ENCODE results near the gene SPAG16.

The SPAG16 gene

GRCh38 chr2:214410128-214410775, 1126.0 kb downstream of the SPAG16 start:
- no peaks in the 10 kb centered on the region for H3K27me3 ChIP-seq (ENCODE audit: insufficient read depth, low read depth)
- no peaks in the 10 kb centered on the region for H3K4me1 ChIP-seq (ENCODE audit: low read depth, poor library complexity, severe bottlenecking)
- H3K9ac ChIP-seq: no peak overlapping the region
- no peaks in the 10 kb centered on the region for H3K36me3 ChIP-seq (ENCODE audit: insufficient read depth)
- H3K27ac ChIP-seq: no peak overlapping the region
- no peaks in the 10 kb centered on the region for H4K20me1 ChIP-seq (ENCODE audit: insufficient read depth)
- no peaks in the 10 kb centered on the region for H3K79me2 ChIP-seq (ENCODE audit: insufficient read depth, low read depth)
- H2AFZ ChIP-seq (ENCODE audit: low read depth): no peak overlapping the region
- no peak for TF ChIP-seq CTCF (conservative IDR thresholded peaks at IDR 0.05; ENCODE audit: low read depth, low read length)
- no peak overlapping the region for H3K4me2 ChIP-seq
- no peak overlapping the region for H3K4me3 ChIP-seq (IDR thresholded peaks at IDR 0.05; ENCODE audit: insufficient read depth, low read depth, low read length)

- H2AFZ ChIP-seq (ENCODE audit: low read depth): no peak within 1 kb of the TSS
- no peak within 1 kb of the TSS for H3K27ac ChIP-seq
- no peak for TF ChIP-seq CTCF (conservative IDR thresholded peaks at IDR 0.05; ENCODE audit: low read depth, low read length)
- H3K36me3 ChIP-seq (ENCODE audit: insufficient read depth): no peaks in the 10 kb centered on the region
- H3K9ac ChIP-seq: no peak within 1 kb of the TSS
- H3K4me1 ChIP-seq (ENCODE audit: low read depth, poor library complexity, severe bottlenecking): no peaks in the 10 kb centered on the region
- no peaks in the 10 kb centered on the region for H3K27me3 ChIP-seq (ENCODE audit: insufficient read depth, low read depth)
- H3K79me2 ChIP-seq (ENCODE audit: insufficient read depth, low read depth): no peaks in the 10 kb centered on the region
- no peak within 1 kb of the TSS for H3K4me2 ChIP-seq
- no peak within 1 kb of the TSS for H3K4me3 ChIP-seq (IDR thresholded peaks at IDR 0.05; ENCODE audit: insufficient read depth, low read depth, low read length)
- no peaks in the 10 kb centered on the region for H4K20me1 ChIP-seq (ENCODE audit: insufficient read depth)
These were observed 1126.8 kb downstream of the SPAG16 start, which contains the start of gene VWC2L for GRCh38 chr2:214410918-214411554. TSS of gene VWC2L (plus strand) at chr2:214411054. CDS start at chr2:214414194, 3,140 bp downstream.

GRCh38 chr2:214412679-214413078, 1128.4 kb downstream of the SPAG16 start:
- Histone ChIP-seq H2AFZ (ENCODE audit: low read depth) (no peak overlapping the region), H3K36me3 (ENCODE audit: insufficient read depth) (no peaks in the 10 kb centered on the region), H3K9ac (no peak overlapping the region), H3K79me2 (ENCODE audit: insufficient read depth, low read depth) (no peaks in the 10 kb centered on the region), H3K27me3 (ENCODE audit: insufficient read depth, low read depth) (no peaks in the 10 kb centered on the region), H4K20me1 (ENCODE audit: insufficient read depth) (no peaks in the 10 kb centered on the region), H3K4me3 (IDR thresholded peaks at IDR 0.05; ENCODE audit: insufficient read depth, low read depth, low read length) (no peak overlapping the region), H3K27ac (no peak overlapping the region), H3K4me2 (no peak overlapping the region), H3K4me1 (ENCODE audit: low read depth, poor library complexity, severe bottlenecking) (no peaks in the 10 kb centered on the region)
- TF ChIP-seq CTCF (conservative IDR thresholded peaks at IDR 0.05; ENCODE audit: low read depth, low read length): no peak

- no peak overlapping the region for H3K27ac ChIP-seq
- no peak overlapping the region for H3K4me2 ChIP-seq
- H3K79me2 ChIP-seq (ENCODE audit: insufficient read depth, low read depth): no peaks in the 10 kb centered on the region
- no peak for TF ChIP-seq CTCF (conservative IDR thresholded peaks at IDR 0.05; ENCODE audit: low read depth, low read length)
- no peak overlapping the region for H3K4me3 ChIP-seq (IDR thresholded peaks at IDR 0.05; ENCODE audit: insufficient read depth, low read depth, low read length)
- no peaks in the 10 kb centered on the region for H3K27me3 ChIP-seq (ENCODE audit: insufficient read depth, low read depth)
- H3K36me3 ChIP-seq (ENCODE audit: insufficient read depth): no peaks in the 10 kb centered on the region
- H4K20me1 ChIP-seq (ENCODE audit: insufficient read depth): no peaks in the 10 kb centered on the region
- H3K9ac ChIP-seq: no peak overlapping the region
- H2AFZ ChIP-seq (ENCODE audit: low read depth): no peak overlapping the region
- no peaks in the 10 kb centered on the region for H3K4me1 ChIP-seq (ENCODE audit: low read depth, poor library complexity, severe bottlenecking)
These were observed 1152.2 kb downstream of the SPAG16 start for GRCh38 chr2:214436470-214436869.

All from KMS-11 (cell line).